Sciatic nerve (tissue), 2 donors: ENCODE results near the gene ATP5ME. TPM values are rescaled to one million over a fixed set of nuclear protein-coding genes. Genes with fewer than 3 reads are reported as not detected.
A peak's percentile ranks its signal among the peaks of the same experiment; 100 is the strongest.
"Not testable (repeated sequence)": the region's sequence is repeated elsewhere in the genome, so short reads cannot be mapped to it uniquely, and the experiment has no call there.

ENCODE experiments used
- ATAC-seq: fragments of 200-7000 bp; cut with Tn5 transposase; one replicate; pipeline ENCODE4 v1.9.1; 2020; ENCODE audit warnings: mild to moderate bottlenecking, moderate library complexity
- DNase-seq: peaks from one replicate; pipeline ENCODE4 v3.0.0-alpha.2; 2020; ENCODE audit warnings: low spot score
- intact Hi-C: fragments of 100-400 bp; cut with DNase I; formaldehyde crosslinking; loops from one replicate; pipeline ENCODE4 v1.14.2; 2022
- total RNA-seq: library from RNA; stranded (reverse); fragmentation: NEBNext Ultra II Directional; extraction: Animal tissue kit (Norgen Biotek cat#: 25700); gene quantifications from one replicate; pipeline ENCODE4 v1.2.1, GENCODE V29; 2021
- donor health status: DM: no; HTN: no; CAD: no.
- donor health status: DM: no; HTN: no; CAD: no.

The ATP5ME gene
- total RNA-seq, 1 donor from 2014 or later, result 174 TPM

GRCh38 chr4:706083-706633 is 32.1 kb upstream of the ATP5ME start:
- ATAC-seq, intact Hi-C loops, DNase-seq: not testable (repeated sequence)

GRCh38 chr4:705278-706082 is 31.4 kb upstream of the ATP5ME start, which contains the start of gene PCGF3:
Gene PCGF3 (plus strand): TSS chr4:705832. CDS start chr4:733681, 27,849 bp downstream.
- peak; percentile 98 for ATAC-seq
- intact Hi-C loops, result no loop called here

GRCh38 chr4:704971-705277 is 30.8 kb upstream of the ATP5ME start:
- no peak for ATAC-seq
- no peak for DNase-seq
- intact Hi-C loops, result no loop called here

More at GRCh38 chr4:705278-706082, 31.4 kb upstream of the ATP5ME start, which contains the start of gene PCGF3:
- DNase-seq, result peak; percentile 99

- DNase-seq, result no peak
- intact Hi-C loops, result no loop called here
- peak; percentile 8 for ATAC-seq
Measured at GRCh38 chr4:704198-704891, 30.3 kb upstream of the ATP5ME start.

- intact Hi-C loops, result no loop called here
- ATAC-seq (no peak), DNase-seq (no peak)
Measured at GRCh38 chr4:703336-704197, 29.5 kb upstream of the ATP5ME start.

GRCh38 chr4:702618-703048 is 28.6 kb upstream of the ATP5ME start:
- intact Hi-C loops, result no loop called here
- no peak for ATAC-seq
- DNase-seq, result no peak

GRCh38 chr4:700587-701264 is 26.6 kb upstream of the ATP5ME start:
- DNase-seq, result no peak
- intact Hi-C loops, result no loop called here
- ATAC-seq, result no peak

- ATAC-seq, result no peak
- intact Hi-C loops, result no loop called here
- DNase-seq, result no peak
Measured at GRCh38 chr4:699816-700580, 25.9 kb upstream of the ATP5ME start.

- ATAC-seq, intact Hi-C loops, DNase-seq: not testable (repeated sequence)
Measured at GRCh38 chr4:694341-694940, 20.4 kb upstream of the ATP5ME start.

- intact Hi-C loops, result no loop called here
- DNase-seq, result no peak
- no peak for ATAC-seq
Measured at GRCh38 chr4:692771-693554, 18.9 kb upstream of the ATP5ME start.

GRCh38 chr4:689723-690122 is 15.6 kb upstream of the ATP5ME start:
- no peak for DNase-seq
- ATAC-seq, result no peak
- intact Hi-C loops, result no loop called here

- ATAC-seq (peak; percentile 25), DNase-seq (peak; percentile 62)
- intact Hi-C loops, result no loop called here
Measured at GRCh38 chr4:688854-689681, 15.0 kb upstream of the ATP5ME start, which contains the start of gene SLC49A3. Gene SLC49A3 (minus strand): TSS chr4:689151. CDS start chr4:689127, 24 bp downstream.

GRCh38 chr4:687971-688853 is 14.1 kb upstream of the ATP5ME start:
- intact Hi-C loops, result no loop called here
- peak; percentile 1 for ATAC-seq
- DNase-seq, result peak; percentile 63

GRCh38 chr4:687048-687970 is 13.2 kb upstream of the ATP5ME start:
- ATAC-seq (peak; percentile 84), DNase-seq (peak; percentile 87)
- intact Hi-C loops, result no loop called here
